GM18502 (cell line): ENCODE data around the gene TADA1.

Source experiments
- ATAC-seq: cut with Tn5 transposase; IDR thresholded peaks from one replicate; pipeline ENCODE4 v1.9.1; 2021; ENCODE audit warnings: mild to moderate bottlenecking; ENCODE audit not compliant: unreplicated experiment, poor library complexity

TADA1 gene, protein sequence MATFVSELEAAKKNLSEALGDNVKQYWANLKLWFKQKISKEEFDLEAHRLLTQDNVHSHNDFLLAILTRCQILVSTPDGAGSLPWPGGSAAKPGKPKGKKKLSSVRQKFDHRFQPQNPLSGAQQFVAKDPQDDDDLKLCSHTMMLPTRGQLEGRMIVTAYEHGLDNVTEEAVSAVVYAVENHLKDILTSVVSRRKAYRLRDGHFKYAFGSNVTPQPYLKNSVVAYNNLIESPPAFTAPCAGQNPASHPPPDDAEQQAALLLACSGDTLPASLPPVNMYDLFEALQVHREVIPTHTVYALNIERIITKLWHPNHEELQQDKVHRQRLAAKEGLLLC

DNA sequence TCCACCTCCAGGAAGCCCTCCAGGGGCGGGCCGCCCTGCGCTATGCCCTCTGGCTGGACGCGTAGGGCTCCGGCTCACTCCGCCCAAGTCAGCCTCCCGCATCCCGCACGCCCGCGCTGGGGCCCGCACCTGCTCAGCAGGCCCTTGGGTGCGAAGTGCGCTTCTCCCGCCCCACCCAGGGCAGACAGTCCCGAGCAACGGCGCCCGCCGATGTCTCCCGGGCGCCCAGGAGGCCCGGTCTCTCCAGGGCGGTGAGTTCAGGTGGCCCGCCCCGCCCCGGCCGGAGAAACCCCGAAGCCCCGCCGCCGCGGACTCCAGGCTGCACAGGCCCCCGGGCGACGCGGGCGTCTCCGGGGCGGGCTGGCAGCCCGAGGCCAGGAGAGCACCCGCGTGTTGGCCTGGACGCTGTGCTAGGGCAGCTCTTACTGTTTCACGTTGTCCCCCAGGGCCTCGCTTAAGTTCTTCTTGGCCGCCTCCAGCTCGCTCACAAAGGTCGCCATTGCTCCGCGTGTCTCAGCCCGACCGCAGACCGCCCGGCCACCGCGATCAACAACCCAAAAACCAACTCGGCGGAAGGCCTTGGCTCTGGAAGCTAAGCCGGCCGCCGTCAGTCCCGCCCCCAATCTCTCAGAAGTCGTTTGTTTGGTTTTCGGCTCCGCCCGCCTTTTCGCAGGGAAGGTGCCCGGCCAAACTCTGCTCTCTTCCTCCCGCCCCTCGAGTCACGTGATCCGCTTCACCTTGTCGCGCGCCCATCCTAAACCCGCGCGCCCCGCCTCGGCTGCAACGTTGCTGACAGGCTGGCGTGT, at the start of gene TADA1:
TADA1 (minus strand) TSS at position 531 of the 806 bp plus-strand sequence; CDS start at position 500, 31 bp downstream.
- peak; percentile 92 for ATAC-seq

DNA sequence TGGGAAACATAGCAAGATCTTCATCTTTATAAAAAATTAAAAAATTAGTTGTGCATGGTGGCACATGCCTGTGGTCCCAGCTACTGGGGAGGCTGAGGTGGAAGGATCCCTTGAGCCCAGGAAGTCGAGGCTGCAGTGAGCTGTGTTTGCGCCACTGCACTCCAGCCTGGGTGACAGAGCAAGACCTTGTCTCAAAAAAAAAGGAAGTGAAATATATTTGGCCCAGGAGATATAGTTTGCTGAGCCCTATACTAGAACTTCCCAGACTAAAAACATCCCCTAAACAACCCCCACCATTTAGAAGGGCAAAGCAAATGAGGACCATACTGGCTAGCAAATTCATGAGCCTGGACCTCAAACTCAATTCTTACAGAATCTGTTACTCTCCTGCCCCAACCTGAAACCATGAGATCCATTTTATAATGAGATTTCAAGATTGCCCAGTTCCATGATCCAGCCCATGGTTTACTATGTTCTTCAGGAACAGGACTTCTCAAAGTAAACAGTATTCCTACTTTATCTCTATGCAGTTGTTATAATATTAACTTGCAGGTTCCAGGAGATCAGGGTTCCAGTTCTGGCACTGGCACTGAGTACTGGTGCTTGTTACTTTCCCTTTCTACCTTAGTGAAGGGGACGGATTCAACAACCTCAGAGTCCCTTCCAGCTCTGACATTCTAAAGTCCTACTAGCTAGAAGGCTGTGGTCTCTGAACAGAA, 48.9 kb upstream of the TADA1 start:
- ATAC-seq = peak; percentile 89

DNA sequence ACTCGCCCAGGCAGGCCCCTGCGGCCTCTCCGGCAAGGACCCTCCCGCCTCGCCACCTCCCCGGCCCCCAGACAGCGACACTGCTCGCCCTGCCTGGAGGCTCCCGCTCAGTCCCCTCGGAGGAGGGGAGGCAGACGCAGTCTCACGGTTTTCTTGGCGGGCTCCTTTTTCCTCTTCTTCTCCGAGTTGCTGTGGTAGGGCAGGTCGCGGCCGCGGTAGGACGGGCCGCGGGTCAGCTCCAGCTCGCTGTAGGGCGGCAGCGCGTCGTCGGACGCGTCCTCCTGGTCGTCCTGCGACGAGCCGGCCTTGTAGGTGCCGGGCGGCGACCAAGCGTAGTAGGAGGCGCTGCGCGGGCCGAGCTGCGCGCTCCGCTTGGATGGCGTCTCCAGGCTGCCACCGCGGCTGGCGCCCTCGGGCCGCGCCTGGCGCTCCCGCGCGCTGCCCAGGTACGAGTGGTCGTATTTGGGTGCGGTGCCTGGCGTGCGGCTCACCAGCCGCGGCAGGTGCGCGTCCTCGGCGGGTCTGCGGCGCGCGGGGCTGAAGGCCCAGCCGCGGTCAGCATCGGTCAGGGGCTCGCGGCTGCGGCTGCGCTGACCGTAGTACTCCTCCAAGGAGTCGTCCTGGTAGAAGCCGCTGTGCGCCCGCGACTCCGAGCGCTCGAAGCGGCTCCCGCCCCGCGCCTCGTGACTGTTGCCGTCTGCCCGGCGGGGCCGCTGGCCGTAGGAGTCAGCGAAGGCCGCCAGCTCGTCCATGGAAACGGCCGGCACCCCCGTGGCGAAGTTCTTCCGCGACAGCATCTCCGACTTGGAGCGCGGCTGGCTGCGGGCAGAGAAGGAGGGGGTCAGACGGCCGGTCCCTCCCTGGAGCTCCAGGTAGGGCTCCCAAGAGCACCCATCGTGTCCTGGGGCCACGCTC, 44.8 kb upstream of the TADA1 start:
- no peak for ATAC-seq

DNA sequence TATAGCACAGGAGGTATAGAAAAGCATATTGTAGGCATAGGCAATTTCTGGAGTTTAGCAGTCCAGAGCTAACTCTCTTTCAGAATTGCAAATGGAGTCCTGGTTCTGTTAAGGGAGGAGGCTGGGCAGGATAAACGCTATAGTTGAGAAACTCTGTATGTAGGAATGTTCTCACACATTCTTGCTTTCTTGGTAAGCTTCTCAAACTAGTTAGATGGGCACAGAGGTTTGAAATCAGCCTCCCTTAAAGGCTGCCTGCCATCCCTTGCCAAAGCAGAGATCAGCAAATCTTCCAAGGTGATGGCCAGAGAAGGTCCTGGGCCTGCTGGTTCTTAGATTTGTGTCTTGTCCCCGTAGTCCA, 42.9 kb upstream of the TADA1 start:
- no peak for ATAC-seq

DNA sequence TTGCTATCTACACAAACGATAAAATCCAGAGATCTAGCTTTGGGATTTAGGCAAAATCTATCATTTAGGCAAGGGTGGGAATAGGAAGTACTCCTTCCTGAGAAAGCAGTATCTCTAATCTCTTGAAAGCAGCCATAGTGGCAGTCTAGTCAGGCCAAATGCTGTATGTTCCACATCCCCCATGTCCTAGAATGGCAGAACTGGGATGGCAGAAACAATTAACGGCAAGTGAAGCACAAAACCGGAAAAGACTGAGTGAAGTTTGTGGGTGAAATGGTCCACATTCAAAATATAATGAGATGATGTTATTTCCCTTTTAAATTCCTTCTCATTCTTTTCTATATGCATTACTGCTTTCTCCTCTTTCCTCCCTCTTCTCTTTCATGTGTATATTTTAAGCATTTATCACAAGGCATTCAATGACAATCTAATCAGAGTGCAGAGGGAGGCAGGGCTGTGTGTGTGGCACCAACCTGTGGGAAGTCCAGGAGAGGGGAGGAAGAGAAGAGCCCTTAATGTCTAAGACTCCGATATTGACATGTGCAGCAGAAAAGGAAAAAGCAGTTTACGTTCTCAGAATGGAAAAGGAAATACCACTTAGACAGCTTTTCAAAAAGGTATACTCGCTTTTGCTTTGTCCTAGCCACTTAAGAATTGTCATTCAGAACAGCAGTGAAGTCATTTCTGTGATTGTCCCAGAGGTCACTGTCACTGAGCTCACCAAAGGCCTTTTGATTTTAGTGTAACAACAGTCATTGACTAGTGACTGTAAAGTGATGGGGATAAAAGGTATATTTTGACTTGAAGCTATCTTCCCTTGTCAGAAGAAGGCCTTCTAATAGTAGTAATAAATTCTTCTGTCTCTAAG, 42.3 kb upstream of the TADA1 start:
- ATAC-seq = no peak

DNA sequence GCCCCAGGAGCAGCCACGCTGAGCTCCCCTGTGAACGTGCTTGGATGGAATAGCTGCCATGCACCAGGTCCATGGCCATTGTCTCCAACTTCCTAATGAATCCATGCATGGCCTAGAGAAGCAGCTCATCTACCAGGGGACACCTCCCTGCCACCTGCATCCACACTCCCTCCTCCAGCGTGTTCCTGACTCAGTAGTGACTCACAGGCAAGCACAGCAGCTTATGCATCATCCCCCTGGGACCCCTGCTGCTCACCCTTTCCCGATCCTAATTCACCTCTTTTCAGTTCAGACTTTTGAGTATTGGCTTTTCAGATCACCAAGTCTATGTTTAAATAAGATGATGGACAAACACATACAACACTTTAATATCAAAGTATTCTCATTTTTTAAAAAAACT, 39.9 kb upstream of the TADA1 start:
- no peak for ATAC-seq

DNA sequence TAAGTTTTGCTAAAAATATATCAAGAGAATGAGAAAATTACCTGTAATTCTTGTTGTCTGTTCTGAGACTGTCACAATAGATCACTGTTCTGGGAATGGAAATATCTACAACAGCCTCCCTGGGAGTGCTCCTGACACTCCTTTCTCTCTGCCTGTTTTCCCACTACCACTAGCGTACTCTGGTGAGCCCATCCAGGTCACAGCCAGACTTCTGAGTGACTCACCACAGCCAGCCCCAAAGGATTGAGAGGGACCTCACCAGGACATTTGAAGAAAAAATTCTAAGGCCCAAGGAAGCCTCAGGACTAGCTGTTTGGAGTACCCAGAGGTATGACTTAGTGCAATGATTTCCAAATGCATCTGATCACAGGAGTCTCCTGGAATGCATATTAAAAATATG, 39.0 kb upstream of the TADA1 start:
- ATAC-seq = no peak

DNA sequence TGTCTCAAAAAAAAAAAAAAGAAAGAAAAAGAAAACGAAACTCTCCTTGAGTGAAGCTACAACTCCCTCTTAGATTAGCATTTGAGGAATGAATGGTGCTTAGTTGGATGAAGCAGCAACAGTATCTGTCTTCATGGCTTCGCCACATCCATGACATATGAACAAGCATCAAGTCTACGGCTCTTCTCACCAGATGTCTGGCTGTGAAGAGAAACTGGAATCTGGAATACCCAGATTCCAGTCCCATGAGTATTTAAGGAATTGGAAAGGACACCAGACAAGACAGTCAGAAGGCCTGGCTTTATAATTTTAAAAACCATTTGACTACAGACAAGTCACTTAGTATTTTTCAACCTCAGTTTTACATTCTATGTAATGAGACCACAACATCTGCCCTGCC, 38.0 kb upstream of the TADA1 start:
- no peak for ATAC-seq

DNA sequence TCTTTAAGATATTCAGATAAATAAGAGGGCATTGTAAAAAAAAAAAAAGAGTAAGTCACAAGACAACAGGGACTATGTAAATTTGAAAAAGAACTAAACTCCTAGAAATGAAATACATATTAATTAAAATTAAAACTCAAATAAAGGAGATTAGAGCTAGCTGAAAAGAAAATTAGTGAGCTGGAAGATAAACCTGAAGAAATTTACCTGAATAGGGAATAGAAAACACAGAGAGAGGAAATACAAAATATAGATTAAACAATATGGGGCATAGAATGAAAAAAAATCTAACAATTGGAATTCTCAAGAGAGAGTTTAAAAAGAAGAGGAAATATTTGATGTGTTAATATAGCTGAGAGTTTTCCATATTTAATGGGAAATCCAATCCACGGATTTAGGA, 35.6 kb upstream of the TADA1 start:
- ATAC-seq = no peak

DNA sequence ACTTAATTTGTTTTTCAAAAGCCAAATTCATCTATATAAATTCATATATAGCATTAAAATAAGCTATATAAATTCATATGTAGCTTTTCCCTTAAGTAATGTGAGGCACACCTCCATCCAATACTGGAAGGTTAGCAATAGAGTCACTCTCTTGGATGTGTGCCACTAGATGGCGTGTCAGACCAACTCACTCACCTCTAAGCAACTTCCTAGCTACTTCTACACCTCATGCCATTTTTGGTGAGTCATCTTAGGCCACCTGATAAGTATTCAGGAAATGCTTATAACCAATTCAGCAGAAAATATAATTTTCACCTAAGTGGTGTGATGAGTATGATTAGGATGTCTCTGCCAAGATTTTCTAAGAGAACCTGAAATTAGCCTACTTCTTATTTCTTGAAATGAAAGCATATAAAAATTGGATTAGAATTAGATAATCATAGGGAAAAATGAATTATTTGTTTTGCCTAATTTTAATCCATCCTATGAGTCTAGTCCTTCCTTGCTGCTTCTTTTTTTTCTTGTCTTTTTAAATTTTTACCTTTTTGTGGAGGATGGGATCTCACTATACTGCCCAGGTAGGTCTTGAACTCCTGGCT, 34.4 kb upstream of the TADA1 start:
- ATAC-seq = peak; percentile 98

DNA sequence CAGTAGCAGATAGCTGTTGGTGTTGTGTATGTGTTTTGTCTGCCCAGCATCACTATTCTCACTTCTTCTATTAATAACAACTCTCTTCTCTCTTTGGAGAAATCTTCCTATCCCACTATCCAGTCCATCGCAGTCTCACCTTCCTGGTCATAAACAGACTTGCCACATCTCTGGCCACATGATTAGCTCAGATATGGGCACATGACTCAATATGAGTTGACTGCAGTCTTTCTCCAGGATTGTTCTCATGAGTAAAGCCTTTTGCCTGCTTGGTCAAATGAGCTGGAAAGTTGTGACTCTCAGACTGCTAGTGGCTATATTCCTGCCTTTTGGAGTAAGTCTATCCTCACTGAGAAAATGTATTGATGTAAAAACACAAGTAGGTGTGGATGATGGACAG, 32.9 kb upstream of the TADA1 start:
- no peak for ATAC-seq

DNA sequence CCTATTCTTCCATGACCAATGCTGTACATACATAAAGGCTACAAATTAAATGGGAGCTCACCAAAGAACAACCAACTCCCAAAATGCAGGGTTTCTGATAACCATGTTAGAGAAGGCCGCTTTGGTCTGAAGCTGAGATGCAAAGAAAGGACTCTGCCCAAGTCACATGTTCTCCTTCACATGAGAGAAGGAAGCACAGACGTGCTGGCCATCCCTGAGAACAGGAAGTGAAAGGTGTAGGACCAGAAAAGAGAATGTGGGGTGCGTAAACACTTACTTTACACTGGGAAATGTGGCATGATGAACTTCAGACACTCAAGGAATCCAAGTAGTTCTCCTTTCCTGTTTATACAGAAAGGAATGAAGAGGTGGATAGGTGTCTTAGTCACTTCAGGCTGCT, 31.7 kb upstream of the TADA1 start:
- peak; percentile 56 for ATAC-seq

DNA sequence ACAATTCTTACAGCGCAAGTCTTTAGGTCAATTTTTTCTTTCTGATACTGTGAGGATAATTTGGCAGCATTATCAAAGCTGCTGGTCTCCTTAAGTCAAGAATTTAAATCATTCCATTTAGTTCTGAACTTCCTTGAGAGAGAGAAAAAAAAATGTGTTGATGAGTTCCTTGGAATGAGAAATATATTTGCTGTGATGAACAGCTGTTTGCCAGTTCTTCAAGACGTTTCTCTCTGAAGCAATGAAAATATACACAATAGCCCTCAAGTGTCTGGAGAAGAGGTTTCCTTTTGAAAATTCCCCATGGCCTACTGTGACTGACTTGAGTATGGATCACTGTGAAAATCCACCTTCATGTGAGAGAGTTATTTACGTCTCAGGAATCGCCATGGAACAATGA, 31.0 kb upstream of the TADA1 start:
- ATAC-seq = no peak

DNA sequence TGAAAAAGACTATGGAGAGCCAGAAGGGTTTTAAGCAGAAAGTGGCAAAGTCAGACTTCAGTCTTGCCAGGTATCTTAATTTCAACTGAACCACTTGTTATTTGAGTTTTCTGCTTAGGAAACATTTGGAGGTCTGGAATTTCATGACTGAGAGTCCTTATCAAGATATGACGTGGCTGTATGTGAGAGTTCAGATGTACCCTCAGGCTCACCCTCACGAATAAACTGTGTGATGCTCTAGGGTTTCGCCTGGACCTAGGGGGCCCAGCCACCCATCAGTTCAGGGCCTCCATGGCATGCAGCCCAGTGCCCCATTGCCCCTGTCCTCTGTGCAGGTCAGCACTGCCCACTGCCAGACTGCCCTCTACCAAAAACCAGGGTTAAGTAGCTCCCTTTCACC, 30.6 kb upstream of the TADA1 start:
- ATAC-seq = no peak

DNA sequence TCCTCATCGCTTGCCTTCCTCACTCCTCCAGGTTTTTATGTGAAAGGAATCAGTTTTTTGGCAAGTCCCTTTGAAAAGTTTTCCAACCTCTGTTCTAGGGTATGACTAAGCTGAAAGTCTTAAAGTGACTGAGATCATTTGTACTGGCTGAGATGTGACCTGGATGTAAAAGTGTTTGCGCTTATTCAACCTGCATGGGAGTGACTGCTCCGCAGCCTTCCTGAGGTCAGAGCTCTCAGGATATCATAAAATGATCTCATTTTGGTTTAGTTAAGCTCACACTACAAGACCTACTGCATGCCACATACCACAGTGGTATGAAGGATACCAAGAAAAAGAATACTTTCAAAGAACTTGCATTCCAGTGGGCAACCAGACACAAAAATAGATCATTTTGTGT, 29.8 kb upstream of the TADA1 start:
- no peak for ATAC-seq

DNA sequence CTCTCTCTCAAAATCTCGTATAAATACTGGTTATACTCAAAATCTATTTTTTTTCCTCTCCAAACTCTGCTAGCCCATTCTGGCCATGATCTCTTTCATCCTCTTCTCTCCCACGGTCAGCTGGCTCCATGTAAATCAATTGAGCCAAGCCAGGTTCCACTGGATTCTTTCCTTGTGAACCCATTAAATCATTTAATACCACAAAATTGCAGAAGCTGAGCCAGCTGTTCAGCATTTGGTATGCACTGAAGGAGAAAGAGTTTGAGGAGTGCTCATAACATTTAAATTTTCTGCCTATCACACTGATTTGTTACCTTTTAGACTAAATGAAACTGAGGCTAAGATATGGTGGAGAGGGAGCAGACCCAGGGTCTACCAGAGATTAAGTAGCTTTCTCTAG, 29.1 kb upstream of the TADA1 start:
- ATAC-seq = no peak

DNA sequence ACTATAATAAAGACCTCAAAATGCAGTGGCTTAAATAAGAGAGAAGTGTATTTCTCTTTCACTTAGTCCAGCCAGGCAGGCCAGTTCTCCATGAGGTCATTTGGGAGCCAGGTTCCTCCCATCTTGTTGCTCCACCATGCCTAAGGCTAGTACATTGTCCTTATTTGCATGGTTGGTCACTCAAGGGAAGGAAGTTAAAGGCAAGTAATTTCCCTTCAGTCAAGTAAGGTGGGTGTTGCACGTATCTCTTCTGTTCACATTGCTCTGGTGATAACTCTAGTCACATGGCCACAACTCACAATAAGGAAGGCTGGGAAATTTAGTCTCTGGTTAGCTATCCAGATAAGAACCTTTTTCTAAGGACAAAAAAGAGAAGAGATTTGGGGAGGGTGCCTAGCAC, 27.2 kb upstream of the TADA1 start:
- peak; percentile 55 for ATAC-seq

DNA sequence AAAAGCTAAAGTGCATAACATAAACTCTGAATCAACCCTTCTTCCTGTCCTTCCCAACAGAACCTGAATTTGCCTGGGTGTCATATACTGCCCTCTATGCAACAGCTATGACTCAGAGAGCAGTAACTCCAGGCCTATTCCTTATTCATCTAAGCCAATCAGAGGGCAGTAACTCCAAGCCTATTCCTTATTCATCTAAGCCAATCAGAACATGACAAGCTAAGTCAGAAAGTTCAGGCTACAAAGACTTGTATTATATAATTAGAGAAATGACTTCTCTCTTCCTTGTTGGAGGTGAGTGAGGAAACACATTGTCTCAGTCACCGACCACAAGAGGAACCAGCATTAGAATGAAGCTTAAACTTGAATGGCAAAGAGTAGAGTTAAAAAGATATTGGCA, 26.2 kb upstream of the TADA1 start:
- no peak for ATAC-seq

DNA sequence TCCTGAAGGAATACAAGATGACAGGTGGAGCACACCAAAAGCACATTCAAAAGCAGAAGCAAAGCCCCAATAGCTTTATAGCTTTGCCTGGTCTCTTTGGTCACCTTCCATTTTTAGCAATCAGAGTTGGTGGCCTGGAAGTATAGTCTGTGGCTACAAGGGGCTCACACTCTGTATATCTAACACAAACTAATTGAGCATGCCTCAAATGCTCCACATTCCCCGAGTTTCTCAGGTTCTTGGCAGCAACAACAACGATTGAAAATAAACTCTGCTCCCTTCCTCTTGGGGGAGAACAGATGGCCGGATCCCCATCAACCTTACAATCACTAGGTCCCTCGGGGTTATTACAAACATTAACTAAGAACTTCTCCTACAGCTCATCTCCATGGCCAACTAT, 24.9 kb upstream of the TADA1 start:
- no peak for ATAC-seq
